Osteoblast (primary cell): ENCODE results near the gene COBL. TPM values are rescaled to one million over a fixed set of nuclear protein-coding genes. Genes with fewer than 3 reads are reported as not detected.

Experiments used
- DNase-seq: peaks from one replicate; pipeline ENCODE4 v3.0.0; 2011; ENCODE audit warnings: low spot score, mixed read lengths; ENCODE audit not compliant: insufficient read length; ENCODE audit errors: missing footprints
- H2AFZ ChIP-seq: 2 replicates; pipeline ENCODE4 v1.6.0; 2011; ENCODE audit warnings: mild to moderate bottlenecking, low read length
- H3K27ac ChIP-seq: 2 replicates; pipeline ENCODE4 v1.5.1; 2011; ENCODE audit warnings: mild to moderate bottlenecking, low read depth, low read length, moderate library complexity
- H3K27me3 ChIP-seq: 2 replicates; pipeline ENCODE4 v1.6.0; 2012; ENCODE audit warnings: mild to moderate bottlenecking, control low read depth, inconsistent platforms, low read length, moderate library complexity; ENCODE audit not compliant: insufficient read depth
- H3K36me3 ChIP-seq: 2 replicates; pipeline ENCODE4 v1.5.1; 2011; ENCODE audit warnings: mild to moderate bottlenecking, low read length, control low read depth, moderate library complexity; ENCODE audit not compliant: insufficient read depth
- H3K4me1 ChIP-seq: 2 replicates; pipeline ENCODE4 v1.5.1; 2011; ENCODE audit warnings: mild to moderate bottlenecking, low read length, control low read depth, moderate library complexity; ENCODE audit not compliant: insufficient read depth
- H3K4me2 ChIP-seq: 2 replicates; pipeline ENCODE4 v1.6.0; 2011; ENCODE audit warnings: mild to moderate bottlenecking, low read length; ENCODE audit not compliant: insufficient read depth
- H3K4me3 ChIP-seq: fragments of 200-600 bp; sonication (generic); 3 replicates; pipeline ENCODE4 v1.5.1; 2012; ENCODE audit warnings: mild to moderate bottlenecking, low read length, inconsistent platforms; ENCODE audit not compliant: insufficient read depth
- H3K79me2 ChIP-seq: 2 replicates; pipeline ENCODE4 v1.6.0; 2012; ENCODE audit warnings: mild to moderate bottlenecking, low read length, control low read depth, inconsistent platforms; ENCODE audit not compliant: insufficient read depth
- H3K9me3 ChIP-seq: 2 replicates; pipeline ENCODE4 v1.5.1; 2011; ENCODE audit warnings: low read depth, low read length, control low read depth
- H4K20me1 ChIP-seq: 2 replicates; pipeline ENCODE4 v1.6.0; 2012; ENCODE audit warnings: mild to moderate bottlenecking, low read length, control low read depth; ENCODE audit not compliant: insufficient read depth
- CTCF ChIP-seq: IDR thresholded peaks from 2 replicates; pipeline ENCODE4 v1.5.1; 2011; ENCODE audit warnings: mild to moderate bottlenecking, low read depth, low read length, moderate library complexity; ENCODE audit errors: extremely low read depth
- total RNA-seq: library from RNA; depleted of rRNA; stranded (reverse); fragments of >200 nt; gene quantifications from 2 replicates; pipeline ENCODE4 v1.2.3, GENCODE V29; 2012

Gene COBL
- total RNA-seq, 1 donor = under 0.01 TPM

GRCh38 chr7:51114501-51114900 lies 202.1 kb downstream of the COBL start:
- Histone ChIP-seq H2AFZ (no peak overlapping the region), H4K20me1 (no peaks in the 10 kb centered on the region), H3K4me1 (no peaks in the 10 kb centered on the region), H3K79me2 (no peaks in the 10 kb centered on the region), H3K27ac (no peak overlapping the region), H3K4me2 (no peak overlapping the region), H3K9me3 (no peaks in the 10 kb centered on the region), H3K27me3 (no peaks in the 10 kb centered on the region), H3K4me3 (no peak overlapping the region), H3K36me3 (no peaks in the 10 kb centered on the region)
- TF ChIP-seq CTCF = no peak
- DNase-seq = no peak

GRCh38 chr7:51113962-51114361 lies 202.6 kb downstream of the COBL start:
- H3K27ac ChIP-seq = no peak overlapping the region
- H2AFZ ChIP-seq = no peak overlapping the region
- no peak overlapping the region for H3K4me2 ChIP-seq
- no peak for TF ChIP-seq CTCF
- DNase-seq = no peak
- H4K20me1 ChIP-seq = no peaks in the 10 kb centered on the region
- no peaks in the 10 kb centered on the region for H3K9me3 ChIP-seq
- H3K4me3 ChIP-seq = no peak overlapping the region
- no peaks in the 10 kb centered on the region for H3K4me1 ChIP-seq
- H3K36me3 ChIP-seq = no peaks in the 10 kb centered on the region
- H3K79me2 ChIP-seq = no peaks in the 10 kb centered on the region
- H3K27me3 ChIP-seq = no peaks in the 10 kb centered on the region

GRCh38 chr7:51113560-51113959 lies 203.0 kb downstream of the COBL start:
- Histone ChIP-seq H3K79me2 (no peaks in the 10 kb centered on the region), H3K27me3 (no peaks in the 10 kb centered on the region), H3K4me3 (no peak overlapping the region), H3K9me3 (no peaks in the 10 kb centered on the region), H3K4me2 (no peak overlapping the region), H4K20me1 (no peaks in the 10 kb centered on the region), H2AFZ (no peak overlapping the region), H3K4me1 (no peaks in the 10 kb centered on the region), H3K36me3 (no peaks in the 10 kb centered on the region), H3K27ac (no peak overlapping the region)
- TF ChIP-seq CTCF = no peak
- DNase-seq = no peak

- Histone ChIP-seq H3K79me2 (no peaks in the 10 kb centered on the region), H2AFZ (no peak overlapping the region), H3K36me3 (no peaks in the 10 kb centered on the region), H3K4me3 (no peak overlapping the region), H3K27ac (no peak overlapping the region), H3K27me3 (peaks cover 4% of the 10 kb centered on the region), H3K4me1 (no peaks in the 10 kb centered on the region), H3K9me3 (no peaks in the 10 kb centered on the region), H3K4me2 (no peak overlapping the region), H4K20me1 (no peaks in the 10 kb centered on the region)
- no peak for DNase-seq
- TF ChIP-seq CTCF = no peak
Observed at GRCh38 chr7:51111241-51111940, 205.2 kb downstream of the COBL start.
